ENCODE data around the gene TM9SF2. TPM values are rescaled to one million over a fixed set of nuclear protein-coding genes. Genes with fewer than 3 reads are reported as not detected.

Gene TM9SF2
- total RNA-seq, 1 donor from 2014 or later: 118 TPM

DNA sequence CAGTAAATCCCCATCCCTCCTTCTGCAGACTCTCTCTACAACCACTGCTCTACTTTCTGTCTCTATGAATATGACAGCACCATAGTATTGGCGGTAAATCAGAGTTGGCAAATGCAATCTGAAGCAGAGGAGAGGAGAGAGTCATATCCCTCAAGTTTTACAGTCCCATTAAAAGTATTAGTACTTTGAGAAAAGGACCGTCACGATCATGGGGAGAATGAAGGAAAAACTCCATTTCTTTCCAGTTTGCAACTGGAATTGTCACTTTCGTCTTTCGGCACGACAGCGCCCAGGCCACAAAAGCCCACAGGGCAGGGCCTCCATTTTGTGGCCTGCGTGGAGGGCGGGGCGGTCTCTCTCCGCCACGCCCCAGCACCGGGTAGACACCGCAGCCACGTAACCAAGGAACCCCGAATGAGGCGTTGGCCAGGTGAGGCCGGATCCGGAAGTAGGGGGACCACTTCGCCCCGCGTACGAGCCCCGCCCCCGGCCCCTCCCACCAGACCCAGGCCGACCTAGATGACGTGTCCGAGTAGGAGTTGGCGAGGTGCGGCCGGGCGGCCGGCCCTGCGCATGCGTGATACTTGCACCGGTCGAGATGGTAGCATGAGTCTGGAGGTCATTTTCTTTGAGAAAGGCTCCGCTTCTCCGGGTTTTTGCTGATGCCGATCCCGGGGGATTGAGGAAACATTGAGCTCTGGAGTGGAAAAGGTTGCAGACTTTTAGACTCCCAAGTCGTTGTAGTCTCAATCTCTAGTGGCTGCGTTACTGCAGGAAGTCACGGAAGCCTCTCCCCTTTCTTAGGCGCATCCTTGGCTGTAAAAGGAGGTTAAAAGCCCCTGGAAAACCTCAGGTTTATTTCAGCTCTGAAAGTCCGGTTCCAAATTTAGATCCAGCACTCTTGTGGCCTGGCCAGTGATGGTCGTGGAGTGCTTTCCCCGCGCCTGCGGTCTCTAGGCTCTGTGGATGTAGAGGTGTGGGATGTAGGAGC is 2.8 kb upstream of the TM9SF2 start:
- peak overlapping the region; percentile 58 for H3K4me3 ChIP-seq (ENCODE audit: insufficient read depth, low read depth, low read length)
- H3K4me2 ChIP-seq (ENCODE audit: low read length): peak overlapping the region; percentile 83
- DNase-seq (ENCODE audit: low read depth): peak; percentile 94
- Mint-ChIP-seq H3K27me3 (ENCODE audit: low read depth, unreplicated experiment) (no peaks in the 10 kb centered on the region), H3K36me3 (ENCODE audit: low read depth, unreplicated experiment) (peaks cover 2% of the 10 kb centered on the region), H3K27ac (ENCODE audit: unreplicated experiment) (peak overlapping the region; percentile 93), H3K9me3 (ENCODE audit: unreplicated experiment) (peaks cover 3% of the 10 kb centered on the region), H3K4me3 (ENCODE audit: unreplicated experiment) (peak overlapping the region; percentile 82), H3K4me1 (ENCODE audit: low read depth, unreplicated experiment) (peaks cover 17% of the 10 kb centered on the region)
- peak overlapping the region; percentile 77 for H2AFZ ChIP-seq (ENCODE audit: low read depth, low read length)
- H3K4me1 ChIP-seq (ENCODE audit: insufficient read depth, low read length): peaks cover 18% of the 10 kb centered on the region
- H3K9ac ChIP-seq (ENCODE audit: low read length): peak overlapping the region; percentile 71
- peaks cover 21% of the 10 kb centered on the region for H3K79me2 ChIP-seq (ENCODE audit: insufficient read depth, low read length)
- no peaks in the 10 kb centered on the region for H3K9me3 ChIP-seq (ENCODE audit: insufficient read depth, low read depth, low read length)
- no peaks in the 10 kb centered on the region for H3K27me3 ChIP-seq (ENCODE audit: insufficient read depth, low read length)
- FAIRE-seq: no peak
- H3K36me3 ChIP-seq (ENCODE audit: insufficient read depth, low read length): no peaks in the 10 kb centered on the region
- peaks cover 14% of the 10 kb centered on the region for H4K20me1 ChIP-seq (ENCODE audit: insufficient read depth, low read length)
- TF ChIP-seq EZH2 (IDR thresholded peaks at IDR 0.05; ENCODE audit: insufficient read depth, low read length): no peak
- TF ChIP-seq, protein P1, sequence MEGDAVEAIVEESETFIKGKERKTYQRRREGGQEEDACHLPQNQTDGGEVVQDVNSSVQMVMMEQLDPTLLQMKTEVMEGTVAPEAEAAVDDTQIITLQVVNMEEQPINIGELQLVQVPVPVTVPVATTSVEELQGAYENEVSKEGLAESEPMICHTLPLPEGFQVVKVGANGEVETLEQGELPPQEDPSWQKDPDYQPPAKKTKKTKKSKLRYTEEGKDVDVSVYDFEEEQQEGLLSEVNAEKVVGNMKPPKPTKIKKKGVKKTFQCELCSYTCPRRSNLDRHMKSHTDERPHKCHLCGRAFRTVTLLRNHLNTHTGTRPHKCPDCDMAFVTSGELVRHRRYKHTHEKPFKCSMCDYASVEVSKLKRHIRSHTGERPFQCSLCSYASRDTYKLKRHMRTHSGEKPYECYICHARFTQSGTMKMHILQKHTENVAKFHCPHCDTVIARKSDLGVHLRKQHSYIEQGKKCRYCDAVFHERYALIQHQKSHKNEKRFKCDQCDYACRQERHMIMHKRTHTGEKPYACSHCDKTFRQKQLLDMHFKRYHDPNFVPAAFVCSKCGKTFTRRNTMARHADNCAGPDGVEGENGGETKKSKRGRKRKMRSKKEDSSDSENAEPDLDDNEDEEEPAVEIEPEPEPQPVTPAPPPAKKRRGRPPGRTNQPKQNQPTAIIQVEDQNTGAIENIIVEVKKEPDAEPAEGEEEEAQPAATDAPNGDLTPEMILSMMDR (IDR thresholded peaks at IDR 0.05; ENCODE audit: insufficient read depth, low read depth, low read length): no peak
- peak overlapping the region; percentile 43 for H3K27ac ChIP-seq (ENCODE audit: low read depth, low read length)

DNA sequence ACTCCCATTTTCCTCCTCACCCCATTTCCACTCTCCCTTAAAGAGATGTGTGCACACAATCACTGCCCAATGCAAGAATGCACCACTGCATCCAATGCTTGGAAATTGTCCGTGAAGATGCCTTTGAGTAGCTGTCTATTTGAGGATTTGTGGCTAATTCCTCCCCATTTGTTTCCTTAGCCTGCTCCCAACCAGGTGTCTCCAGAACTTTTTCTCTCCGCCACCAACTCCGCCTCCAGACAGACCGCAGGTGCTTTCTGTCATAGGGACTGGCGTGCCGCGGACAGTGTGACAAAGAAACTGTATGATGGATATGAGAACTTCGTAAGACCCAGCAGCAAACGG is 461 bp upstream of the TM9SF2 start:
- peaks cover 23% of the 10 kb centered on the region for H3K4me1 Mint-ChIP-seq (ENCODE audit: low read depth, unreplicated experiment)

More for the DNA sequence above, 461 bp upstream of the TM9SF2 start:
- Mint-ChIP-seq H3K9me3 (ENCODE audit: unreplicated experiment) (no peaks in the 10 kb centered on the region), H3K27ac (ENCODE audit: unreplicated experiment) (peak overlapping the region; percentile 93), H3K36me3 (ENCODE audit: low read depth, unreplicated experiment) (no peaks in the 10 kb centered on the region), H3K4me3 (ENCODE audit: unreplicated experiment) (peak overlapping the region; percentile 99), H3K27me3 (ENCODE audit: low read depth, unreplicated experiment) (no peaks in the 10 kb centered on the region)
- Histone ChIP-seq H3K27me3 (ENCODE audit: insufficient read depth, low read length) (no peaks in the 10 kb centered on the region), H2AFZ (ENCODE audit: low read depth, low read length) (peak overlapping the region; percentile 93), H3K4me3 (ENCODE audit: insufficient read depth, low read depth, low read length) (peak overlapping the region; percentile 95), H4K20me1 (ENCODE audit: insufficient read depth, low read length) (peaks cover 24% of the 10 kb centered on the region), H3K9ac (ENCODE audit: low read length) (peak overlapping the region; percentile 96), H3K27ac (ENCODE audit: low read depth, low read length) (peak overlapping the region; percentile 57), H3K79me2 (ENCODE audit: insufficient read depth, low read length) (peaks cover 43% of the 10 kb centered on the region), H3K36me3 (ENCODE audit: insufficient read depth, low read length) (no peaks in the 10 kb centered on the region), H3K4me1 (ENCODE audit: insufficient read depth, low read length) (peaks cover 18% of the 10 kb centered on the region), H3K9me3 (ENCODE audit: insufficient read depth, low read depth, low read length) (no peaks in the 10 kb centered on the region), H3K4me2 (ENCODE audit: low read length) (peak overlapping the region; percentile 97)
- TF ChIP-seq, protein P1 (IDR thresholded peaks at IDR 0.05; ENCODE audit: insufficient read depth, low read depth, low read length): no peak
- no peak for TF ChIP-seq EZH2 (IDR thresholded peaks at IDR 0.05; ENCODE audit: insufficient read depth, low read length)
- DNase-seq (ENCODE audit: low read depth) (no peak), FAIRE-seq (no peak)

Data from astrocyte (in vitro differentiated cells and primary cell).